ACHN (cell line): Measurements from ENCODE around the gene RAB11FIP3.

Experiments used
- DNase-seq: peaks from one replicate; pipeline ENCODE4 v3.0.0-alpha.2; 2015
- in situ Hi-C: cut with HindIII; loops from 2 replicates; pipeline ENCODE4 v1.10.0; 2017; ENCODE audit warnings: low sequenced_read_pairs, low pct_ligation_motif_present, low pct_unique_long_range_greater_than_20kb

RAB11FIP3 gene

GRCh38 chr16:554297-554621, 128.8 kb downstream of the RAB11FIP3 start:
- DNase-seq: no peak
- in situ Hi-C loops: no loop called here

DNA sequence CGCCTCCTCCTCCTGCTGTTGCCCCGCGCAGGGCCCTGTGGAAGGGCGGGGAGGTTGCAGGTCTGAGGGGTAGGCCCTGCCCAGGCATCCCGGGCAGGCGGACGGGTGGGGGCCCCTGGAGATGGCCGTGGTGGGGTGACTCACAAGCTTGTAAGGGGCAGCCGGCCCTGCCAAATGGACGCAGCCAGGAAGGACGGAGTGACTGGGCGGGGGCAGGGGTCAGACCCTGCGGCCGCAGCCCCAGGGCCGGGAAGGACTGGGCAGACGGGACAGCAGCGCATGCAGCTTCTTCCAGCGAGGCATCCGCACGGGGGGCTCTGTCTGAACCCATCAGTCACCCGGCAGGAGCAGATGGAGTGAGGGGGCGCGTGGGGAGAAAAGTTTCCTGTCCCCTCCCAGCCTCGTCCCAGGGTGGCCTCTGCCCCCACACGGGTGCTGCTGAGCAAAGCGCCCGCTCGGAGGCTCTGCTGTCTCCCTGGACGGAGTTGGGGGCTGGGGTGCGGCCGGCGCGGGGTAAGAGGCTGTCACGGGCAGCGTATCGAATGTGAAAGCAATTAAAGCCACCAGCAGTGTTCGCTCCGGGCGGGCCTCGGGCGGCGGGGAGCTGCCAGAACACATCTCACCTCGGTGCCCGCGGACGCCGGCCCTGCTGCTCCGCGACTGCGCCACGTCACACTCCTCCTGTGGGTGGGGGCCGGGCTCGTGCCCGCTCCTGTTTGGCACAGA, 129.4 kb downstream of the RAB11FIP3 start:
- in situ Hi-C loops: no loop called here
- DNase-seq: no peak

- peak; percentile 15 for DNase-seq
- in situ Hi-C loops: no loop called here
Measured at GRCh38 chr16:555528-556473, 130.4 kb downstream of the RAB11FIP3 start.

DNA sequence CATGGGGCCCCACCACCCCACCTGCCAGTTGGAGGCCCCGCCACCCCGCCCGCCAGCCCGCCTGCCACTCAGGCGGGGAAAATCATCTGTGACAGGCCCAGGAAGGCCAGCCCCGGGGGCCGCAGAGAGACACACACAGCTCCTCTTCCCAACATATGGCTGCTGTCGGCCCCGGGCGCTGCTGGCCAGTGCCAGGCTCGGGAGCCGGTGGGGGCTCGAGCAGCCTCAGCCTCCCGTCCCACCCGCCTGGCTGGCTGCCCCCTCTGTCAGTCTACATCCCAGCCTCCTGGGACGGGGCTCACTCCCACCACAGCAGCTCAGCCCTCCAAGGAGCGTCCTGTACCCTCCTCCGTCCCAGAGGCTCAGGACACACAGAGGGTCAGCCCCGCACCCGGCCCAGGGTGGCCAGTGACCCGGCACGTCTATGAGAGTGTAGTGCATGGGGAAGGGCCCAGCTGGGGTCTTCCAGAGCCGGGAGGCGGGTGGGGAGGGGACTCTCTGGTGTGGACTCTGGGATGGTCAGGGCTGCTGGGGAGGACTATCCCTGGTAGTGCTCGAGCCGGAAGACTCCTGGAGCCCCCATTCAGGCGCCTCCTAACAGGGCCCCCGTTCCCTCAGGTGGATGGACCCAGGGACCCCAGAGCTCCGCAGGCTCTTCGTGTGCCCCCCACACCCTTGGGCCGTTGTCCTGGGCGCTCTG, 131.2 kb downstream of the RAB11FIP3 start:
- DNase-seq: no peak
- in situ Hi-C loops: no loop called here

DNA sequence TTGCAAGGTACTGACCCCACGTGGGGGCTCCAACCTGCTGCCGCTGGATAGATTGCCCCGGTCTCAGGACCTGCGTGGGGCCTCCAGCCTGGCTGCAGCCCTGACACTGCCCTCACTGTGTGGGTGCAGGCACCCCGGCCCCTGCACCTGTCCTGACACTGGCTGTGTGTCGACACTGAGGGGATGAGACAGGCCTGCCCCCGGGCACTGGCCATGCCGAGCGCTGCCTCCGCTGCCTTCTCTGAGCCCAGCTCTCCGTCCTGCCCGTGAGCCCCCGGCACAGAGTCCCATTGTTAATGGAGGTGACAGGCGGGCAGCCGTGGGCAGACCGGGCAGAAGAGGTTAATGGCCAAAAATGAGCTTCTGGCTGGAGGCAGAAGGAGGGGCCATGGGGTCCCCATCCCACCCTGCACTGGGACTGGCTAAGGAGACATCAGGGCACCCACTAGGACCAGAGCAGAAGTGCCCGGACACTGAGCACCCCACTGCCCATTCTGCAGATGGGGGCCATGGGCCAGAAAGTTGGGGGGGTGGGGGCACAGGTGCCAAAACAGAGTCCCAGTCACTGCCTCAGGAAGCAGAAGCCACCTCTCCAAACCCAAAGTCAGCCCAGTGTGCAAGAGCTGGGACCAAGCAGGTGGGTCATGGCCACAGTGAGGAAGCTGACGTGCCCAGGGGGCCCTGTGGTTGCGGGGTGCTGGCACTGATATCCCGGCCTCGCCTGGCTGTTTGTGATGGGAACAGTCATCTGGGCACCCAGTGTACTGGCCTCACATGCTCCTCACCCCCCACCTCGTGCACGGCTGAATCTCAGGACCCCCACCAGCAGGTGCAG, 132.2 kb downstream of the RAB11FIP3 start:
- in situ Hi-C loops: no loop called here
- DNase-seq: no peak

- DNase-seq: peak; percentile 20
- in situ Hi-C loops: no loop called here
Measured at GRCh38 chr16:558298-559020, 133.0 kb downstream of the RAB11FIP3 start.

DNA sequence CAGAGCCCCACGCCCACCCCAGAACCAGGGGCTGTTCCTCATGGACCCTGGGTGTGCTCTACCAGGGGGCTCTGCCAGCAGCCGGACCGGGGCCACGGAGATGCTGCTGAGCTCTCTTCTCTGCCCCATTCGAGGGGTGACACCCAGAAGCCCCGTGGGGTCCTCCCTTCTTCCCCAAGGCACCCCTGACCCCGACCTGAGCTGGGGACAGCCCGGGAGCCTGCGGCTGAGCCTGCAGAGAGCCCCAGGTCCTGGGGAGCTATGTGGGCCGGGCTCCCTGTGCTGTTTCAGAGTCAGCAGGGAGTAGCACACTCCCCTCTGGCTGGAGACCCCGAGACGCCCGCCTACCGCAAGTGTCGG, 133.6 kb downstream of the RAB11FIP3 start:
- DNase-seq: no peak
- in situ Hi-C loops: no loop called here

DNA sequence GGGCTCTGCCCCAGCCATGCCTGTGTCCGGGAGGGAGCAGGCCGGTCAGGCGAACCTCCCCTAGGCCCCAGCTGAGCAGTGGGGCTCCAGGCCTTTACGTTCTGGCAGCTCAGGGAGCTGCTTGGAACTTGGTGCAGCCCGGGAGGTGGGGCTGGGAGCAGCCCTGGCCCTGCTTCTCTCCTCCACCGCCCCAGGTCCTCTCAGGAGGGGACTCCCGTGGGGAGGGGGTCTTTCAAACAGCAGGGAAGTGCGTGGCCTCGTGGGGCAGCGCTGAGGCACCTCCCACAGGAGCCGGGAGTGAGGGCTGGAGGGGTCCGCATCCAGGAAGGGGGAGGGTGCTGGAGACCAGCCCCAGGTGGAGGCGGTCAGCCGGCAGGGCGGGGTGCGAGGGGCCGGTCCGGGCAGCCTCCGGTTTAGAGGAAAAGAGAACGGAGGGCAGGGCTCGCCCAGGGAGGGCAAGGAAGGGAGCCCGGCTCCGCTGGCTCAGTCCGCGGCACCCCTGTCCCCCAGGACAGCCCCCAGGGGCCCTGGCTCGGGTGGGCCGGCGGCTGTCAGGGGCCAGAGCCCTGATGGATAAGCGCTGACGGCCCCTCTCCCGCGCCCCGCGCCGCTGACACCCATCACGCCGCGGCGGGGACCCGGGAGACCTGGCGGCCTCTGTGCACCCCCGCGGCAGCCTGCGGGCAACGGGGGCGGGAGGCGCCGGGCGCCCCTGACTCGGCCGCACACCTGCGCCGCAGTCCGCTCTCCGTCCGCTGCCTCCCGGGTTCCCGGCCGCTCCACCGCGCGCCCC, 134.2 kb downstream of the RAB11FIP3 start:
- in situ Hi-C loops: no loop called here
- no peak for DNase-seq

- in situ Hi-C loops: no loop called here
- no peak for DNase-seq
Measured at GRCh38 chr16:560204-560700, 134.8 kb downstream of the RAB11FIP3 start, which contains the start of gene PRR35. PRR35 (plus strand) TSS chr16:560394; CDS start chr16:563295, 2,901 bp downstream.

DNA sequence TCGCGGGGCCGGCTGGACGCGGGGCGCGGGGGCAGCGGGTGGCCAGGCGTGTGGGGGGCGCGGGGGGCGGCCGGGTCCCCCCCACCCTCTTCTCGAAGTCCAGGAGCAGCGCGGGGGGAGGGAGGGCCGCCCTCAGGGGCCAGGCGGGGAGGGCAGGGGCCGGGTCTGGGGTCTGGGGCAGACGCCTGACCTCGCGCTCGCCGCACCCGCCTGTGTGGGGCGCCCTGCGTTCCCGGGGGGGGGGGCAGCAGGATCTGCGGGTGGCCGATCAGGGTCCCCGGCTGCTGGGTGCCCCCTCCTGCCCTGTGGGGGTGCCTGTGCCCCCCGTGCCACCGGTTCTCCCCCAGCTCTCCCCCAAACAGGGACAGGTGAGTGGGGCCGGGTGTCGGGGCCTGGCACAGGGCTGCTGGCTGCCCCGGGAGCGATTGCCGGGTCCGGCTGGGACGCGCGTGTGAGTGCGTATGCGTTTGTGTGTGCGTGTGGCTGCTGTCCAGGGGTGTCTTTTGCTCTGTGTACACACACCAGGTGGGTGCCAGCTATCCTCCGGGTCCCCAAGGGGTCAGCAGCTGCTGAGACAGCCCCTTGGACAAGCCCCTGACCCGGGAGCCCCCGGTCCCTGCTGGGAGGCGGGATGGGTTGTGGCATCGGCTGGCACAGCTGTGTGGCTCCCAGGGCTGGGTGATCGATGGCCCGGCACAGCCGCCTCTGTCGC, 135.4 kb downstream of the RAB11FIP3 start:
- DNase-seq: no peak
- in situ Hi-C loops: no loop called here

GRCh38 chr16:561413-561794, 136.0 kb downstream of the RAB11FIP3 start:
- no peak for DNase-seq
- in situ Hi-C loops: no loop called here

- no peak for DNase-seq
- in situ Hi-C loops: no loop called here
Measured at GRCh38 chr16:561957-562938, 136.8 kb downstream of the RAB11FIP3 start.

DNA sequence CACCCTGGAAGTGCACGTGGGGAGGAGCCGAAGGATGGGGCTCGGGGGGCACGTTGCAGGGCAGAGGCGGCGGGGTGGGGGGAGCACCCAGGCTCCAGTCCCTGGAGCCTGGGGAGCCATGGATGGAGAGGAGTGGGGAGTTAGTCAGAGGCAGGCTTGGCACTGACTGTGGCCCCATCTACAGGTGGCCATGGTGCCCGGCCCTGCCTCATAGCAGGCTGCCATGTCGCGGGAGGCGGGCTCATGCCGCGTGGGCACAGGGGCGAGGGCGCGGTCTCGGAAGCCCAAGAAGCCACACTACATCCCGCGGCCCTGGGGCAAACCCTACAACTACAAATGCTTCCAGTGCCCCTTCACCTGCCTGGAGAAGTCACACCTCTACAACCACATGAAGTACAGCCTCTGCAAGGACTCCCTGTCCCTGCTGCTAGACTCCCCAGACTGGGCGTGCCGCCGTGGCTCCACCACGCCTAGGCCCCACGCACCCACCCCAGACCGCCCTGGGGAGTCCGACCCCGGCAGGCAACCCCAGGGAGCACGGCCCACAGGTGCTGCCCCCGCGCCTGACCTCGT, 137.7 kb downstream of the RAB11FIP3 start:
- no peak for DNase-seq
- in situ Hi-C loops: no loop called here

GRCh38 chr16:564690-565418, 139.4 kb downstream of the RAB11FIP3 start:
- in situ Hi-C loops: no loop called here

More at GRCh38 chr16:564690-565418, 139.4 kb downstream of the RAB11FIP3 start:
- DNase-seq: no peak
